ENCODE measurements around the gene KRT72. TPM values are rescaled to one million over a fixed set of nuclear protein-coding genes. Genes with fewer than 3 reads are reported as not detected.

KRT72 gene
- total RNA-seq, 1 donor: not detected

GRCh38 chr12:52581481-52581880 lies 19.8 kb downstream of the KRT72 start:
- H2AFZ ChIP-seq (ENCODE audit: low read length): no peak overlapping the region
- H3K27ac ChIP-seq (ENCODE audit: low read depth, low read length): no peak overlapping the region
- TF ChIP-seq, protein P1, sequence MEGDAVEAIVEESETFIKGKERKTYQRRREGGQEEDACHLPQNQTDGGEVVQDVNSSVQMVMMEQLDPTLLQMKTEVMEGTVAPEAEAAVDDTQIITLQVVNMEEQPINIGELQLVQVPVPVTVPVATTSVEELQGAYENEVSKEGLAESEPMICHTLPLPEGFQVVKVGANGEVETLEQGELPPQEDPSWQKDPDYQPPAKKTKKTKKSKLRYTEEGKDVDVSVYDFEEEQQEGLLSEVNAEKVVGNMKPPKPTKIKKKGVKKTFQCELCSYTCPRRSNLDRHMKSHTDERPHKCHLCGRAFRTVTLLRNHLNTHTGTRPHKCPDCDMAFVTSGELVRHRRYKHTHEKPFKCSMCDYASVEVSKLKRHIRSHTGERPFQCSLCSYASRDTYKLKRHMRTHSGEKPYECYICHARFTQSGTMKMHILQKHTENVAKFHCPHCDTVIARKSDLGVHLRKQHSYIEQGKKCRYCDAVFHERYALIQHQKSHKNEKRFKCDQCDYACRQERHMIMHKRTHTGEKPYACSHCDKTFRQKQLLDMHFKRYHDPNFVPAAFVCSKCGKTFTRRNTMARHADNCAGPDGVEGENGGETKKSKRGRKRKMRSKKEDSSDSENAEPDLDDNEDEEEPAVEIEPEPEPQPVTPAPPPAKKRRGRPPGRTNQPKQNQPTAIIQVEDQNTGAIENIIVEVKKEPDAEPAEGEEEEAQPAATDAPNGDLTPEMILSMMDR (IDR thresholded peaks at IDR 0.05; ENCODE audit: extremely low read depth, low read depth, low read length): no peak
- DNase-seq (ENCODE audit: insufficient read length, low spot score, missing footprints): no peak
- H3K36me3 ChIP-seq (ENCODE audit: insufficient read depth, low read length): no peaks in the 10 kb centered on the region
- H3K9me3 ChIP-seq (ENCODE audit: low read depth, low read length): no peaks in the 10 kb centered on the region
- no peaks in the 10 kb centered on the region for H4K20me1 ChIP-seq (ENCODE audit: insufficient read depth, low read length)
- no peak overlapping the region for H3K4me2 ChIP-seq (ENCODE audit: insufficient read depth, low read length)
- no peaks in the 10 kb centered on the region for H3K4me1 ChIP-seq (ENCODE audit: insufficient read depth, low read length)
- no peaks in the 10 kb centered on the region for H3K79me2 ChIP-seq (ENCODE audit: insufficient read depth, low read length)
- peaks cover 32% of the 10 kb centered on the region for H3K27me3 ChIP-seq (ENCODE audit: insufficient read depth, low read length)
- no peak overlapping the region for H3K4me3 ChIP-seq (ENCODE audit: insufficient read depth, low read length)

GRCh38 chr12:52581066-52581465 lies 20.2 kb downstream of the KRT72 start:
- no peaks in the 10 kb centered on the region for H3K9me3 ChIP-seq (ENCODE audit: low read depth, low read length)
- TF ChIP-seq, protein P1 (IDR thresholded peaks at IDR 0.05; ENCODE audit: extremely low read depth, low read depth, low read length): no peak
- H3K27me3 ChIP-seq (ENCODE audit: insufficient read depth, low read length): peaks cover 28% of the 10 kb centered on the region
- H2AFZ ChIP-seq (ENCODE audit: low read length): no peak overlapping the region
- no peak overlapping the region for H3K4me2 ChIP-seq (ENCODE audit: insufficient read depth, low read length)
- DNase-seq (ENCODE audit: insufficient read length, low spot score, missing footprints): no peak
- H3K4me1 ChIP-seq (ENCODE audit: insufficient read depth, low read length): no peaks in the 10 kb centered on the region
- H3K79me2 ChIP-seq (ENCODE audit: insufficient read depth, low read length): no peaks in the 10 kb centered on the region
- no peaks in the 10 kb centered on the region for H3K36me3 ChIP-seq (ENCODE audit: insufficient read depth, low read length)
- H4K20me1 ChIP-seq (ENCODE audit: insufficient read depth, low read length): no peaks in the 10 kb centered on the region
- H3K4me3 ChIP-seq (ENCODE audit: insufficient read depth, low read length): no peak overlapping the region
- no peak overlapping the region for H3K27ac ChIP-seq (ENCODE audit: low read depth, low read length)

GRCh38 chr12:52580496-52580895 lies 20.8 kb downstream of the KRT72 start:
- Histone ChIP-seq H3K27ac (ENCODE audit: low read depth, low read length) (no peak overlapping the region), H2AFZ (ENCODE audit: low read length) (no peak overlapping the region), H3K9me3 (ENCODE audit: low read depth, low read length) (no peaks in the 10 kb centered on the region), H3K4me2 (ENCODE audit: insufficient read depth, low read length) (no peak overlapping the region), H4K20me1 (ENCODE audit: insufficient read depth, low read length) (no peaks in the 10 kb centered on the region), H3K36me3 (ENCODE audit: insufficient read depth, low read length) (no peaks in the 10 kb centered on the region), H3K4me3 (ENCODE audit: insufficient read depth, low read length) (no peak overlapping the region), H3K4me1 (ENCODE audit: insufficient read depth, low read length) (no peaks in the 10 kb centered on the region), H3K79me2 (ENCODE audit: insufficient read depth, low read length) (no peaks in the 10 kb centered on the region), H3K27me3 (ENCODE audit: insufficient read depth, low read length) (peaks cover 34% of the 10 kb centered on the region)
- no peak for DNase-seq (ENCODE audit: insufficient read length, low spot score, missing footprints)
- TF ChIP-seq, protein P1 (IDR thresholded peaks at IDR 0.05; ENCODE audit: extremely low read depth, low read depth, low read length): no peak

- Histone ChIP-seq H4K20me1 (ENCODE audit: insufficient read depth, low read length) (no peaks in the 10 kb centered on the region), H2AFZ (ENCODE audit: low read length) (no peak overlapping the region), H3K27me3 (ENCODE audit: insufficient read depth, low read length) (peaks cover 39% of the 10 kb centered on the region), H3K79me2 (ENCODE audit: insufficient read depth, low read length) (no peaks in the 10 kb centered on the region), H3K4me3 (ENCODE audit: insufficient read depth, low read length) (no peak overlapping the region), H3K9me3 (ENCODE audit: low read depth, low read length) (no peaks in the 10 kb centered on the region), H3K4me2 (ENCODE audit: insufficient read depth, low read length) (no peak overlapping the region), H3K4me1 (ENCODE audit: insufficient read depth, low read length) (no peaks in the 10 kb centered on the region), H3K36me3 (ENCODE audit: insufficient read depth, low read length) (no peaks in the 10 kb centered on the region), H3K27ac (ENCODE audit: low read depth, low read length) (no peak overlapping the region)
- DNase-seq (ENCODE audit: insufficient read length, low spot score, missing footprints): no peak
- TF ChIP-seq, protein P1 (IDR thresholded peaks at IDR 0.05; ENCODE audit: extremely low read depth, low read depth, low read length): no peak
These were observed 21.5 kb downstream of the KRT72 start for GRCh38 chr12:52579468-52580465.

Measured in osteoblast (primary cell).